Right cardiac atrium (tissue), 5 donors: ENCODE measurements around the gene AP1G2. TPM values are rescaled to one million over a fixed set of nuclear protein-coding genes. Genes with fewer than 3 reads are reported as not detected.

Experiments used
- ATAC-seq, 2 donors: fragments of 200-7000 bp; cut with Tn5 transposase; one replicate each; pipeline versions ENCODE4 v1.8.0 to v1.9.1; 2020; ENCODE audit warnings: moderate library complexity in 2 of 2, mild to moderate bottlenecking in 1 of 2
- DNase-seq, 3 donors: peaks; one replicate each; pipeline ENCODE4 v3.0.0-alpha.2; 2020
- H3K27ac ChIP-seq: one replicate; pipeline ENCODE4 v1.5.1; 2013; ENCODE audit warnings: mild to moderate bottlenecking, low read length, control low read depth, moderate library complexity
- H3K27me3 ChIP-seq: one replicate; pipeline ENCODE4 v1.6.1; 2013; ENCODE audit not compliant: control insufficient read depth, insufficient read depth
- H3K4me1 ChIP-seq: one replicate; pipeline ENCODE4 v1.6.1; 2013; ENCODE audit warnings: low read length; ENCODE audit not compliant: control insufficient read depth, insufficient read depth
- H3K4me3 ChIP-seq: one replicate; pipeline ENCODE4 v1.5.1; 2013; ENCODE audit warnings: low read length, control low read depth
- H3K9me3 ChIP-seq: one replicate; pipeline ENCODE4 v1.6.1; 2013; ENCODE audit warnings: low read length; ENCODE audit not compliant: control insufficient read depth
- WGBS: extraction: QIAGEN DNeasy Blood & Tissue Kit; methylation state at CpG from one replicate; pipeline ENCODE4 v1.1.7; 2013; 5-methylcytosine and 5-hydroxymethylcytosine counted together
- intact Hi-C, 4 donors: fragments of 100-400 bp; cut with DNase I; formaldehyde crosslinking; loops; one replicate each; pipeline versions ENCODE4 v1.11.0 to v1.14.0; 2022 to 2023
- polyA plus RNA-seq: library from polyadenylated mRNA; stranded (reverse); fragments of 200-250 nt; gene quantifications from one replicate; pipeline ENCODE4 v1.2.3, GENCODE V29; 2013
- total RNA-seq, 4 donors: library from RNA; stranded (reverse); fragmentation: NEBNext Ultra II Directional; extraction: Animal tissue kit (Norgen Biotek cat#: 25700); gene quantifications; one replicate each; pipeline ENCODE4 v1.2.1, GENCODE V29; 2021
- donor health status: healthy with polysubstance abuse.
- donor health status: DM: no; HTN: yes; CAD: no.
- donor health status: DM: no; HTN: no; CAD: no.
- donor health status: DM: no; HTN: yes; CAD: no; lungs with severe emphysema.
- donor health status: DM: yes; HTN: yes; CAD: no.

Gene AP1G2
- total and polyA plus RNA-seq, 5 donors, result 12.9 to 17.9 (median 14.0) TPM

- H3K27me3 ChIP-seq, result no peaks in the 10 kb centered on the region
- ATAC-seq, result peak; percentile 94
- H3K27ac ChIP-seq, result peak within 1 kb of the TSS; percentile 99
- intact Hi-C loops, result loop anchor here in 1 of 4 donors (5.0 kb wide), 1 partner anchor 79 kb away; no protein-coding TSS in a partner anchor
- H3K9me3 ChIP-seq, result no peaks in the 10 kb centered on the region
- under 1% methylated on average over 54 of the region's 54 CpGs for WGBS
- peak within 1 kb of the TSS; percentile 74 for H3K4me3 ChIP-seq
- DNase-seq, result peak; percentile 96 to 98 (median 96)
- peaks cover 7% of the 10 kb centered on the region for H3K4me1 ChIP-seq
These were observed 11.5 kb downstream of the AP1G2 start, which contains the start of gene THTPA for GRCh38 chr14:23555882-23556699. THTPA (plus strand) TSS chr14:23556271; CDS start chr14:23556758, 487 bp downstream.

GRCh38 chr14:23555533-23555881 lies 12.1 kb downstream of the AP1G2 start:
- H3K27me3 ChIP-seq, result no peaks in the 10 kb centered on the region
- WGBS, result 2% methylated on average over 14 of the region's 14 CpGs

GRCh38 chr14:23551266-23552028 lies 16.1 kb downstream of the AP1G2 start, which contains the start of gene ZFHX2:
ZFHX2 (minus strand) TSS chr14:23551765; CDS start chr14:23535325, 16,440 bp downstream.
- DNase-seq (peak; percentile 78 to 92 (median 90)), ATAC-seq (peak; percentile 80 to 81)
- Histone ChIP-seq H3K27me3 (no peaks in the 10 kb centered on the region), H3K27ac (peak within 1 kb of the TSS; percentile 66), H3K9me3 (no peaks in the 10 kb centered on the region), H3K4me1 (peaks cover 3% of the 10 kb centered on the region), H3K4me3 (peak within 1 kb of the TSS; percentile 54)
- WGBS, result under 1% methylated on average over 49 of the region's 49 CpGs
- intact Hi-C loops, result no loop called here

More at GRCh38 chr14:23555533-23555881, 12.1 kb downstream of the AP1G2 start:
- no peaks in the 10 kb centered on the region for H3K9me3 ChIP-seq
- H3K27ac ChIP-seq, result peak overlapping the region; percentile 99
- peaks cover 8% of the 10 kb centered on the region for H3K4me1 ChIP-seq
- intact Hi-C loops, result loop anchor here in 1 of 4 donors (5.0 kb wide), 1 partner anchor 78 kb away; no protein-coding TSS in a partner anchor
- H3K4me3 ChIP-seq, result peak overlapping the region; percentile 74
- no peak for ATAC-seq
- DNase-seq, result no peak

GRCh38 chr14:23550812-23551265 lies 16.8 kb downstream of the AP1G2 start:
- intact Hi-C loops, result no loop called here
- peak in 1 of 3 donors; percentile 73 for DNase-seq
- ATAC-seq, result peak; percentile 27 to 29

GRCh38 chr14:23550131-23550811 lies 17.3 kb downstream of the AP1G2 start:
- H3K4me3 ChIP-seq, result peak overlapping the region; percentile 54
- peaks cover 11% of the 10 kb centered on the region for H3K4me1 ChIP-seq
- H3K9me3 ChIP-seq, result no peaks in the 10 kb centered on the region
- ATAC-seq (peak in 1 of 2 donors; percentile 6), DNase-seq (no peak)
- H3K27me3 ChIP-seq, result no peaks in the 10 kb centered on the region
- intact Hi-C loops, result no loop called here
- 39% methylated on average over 12 of the region's 12 CpGs for WGBS
- H3K27ac ChIP-seq, result no peak overlapping the region

More at GRCh38 chr14:23550812-23551265, 16.8 kb downstream of the AP1G2 start:
- WGBS, result under 1% methylated on average over 37 of the region's 37 CpGs
- peak overlapping the region; percentile 54 for H3K4me3 ChIP-seq
- H3K27ac ChIP-seq, result no peak overlapping the region
- H3K9me3 ChIP-seq, result no peaks in the 10 kb centered on the region
- peaks cover 5% of the 10 kb centered on the region for H3K4me1 ChIP-seq
- H3K27me3 ChIP-seq, result no peaks in the 10 kb centered on the region

GRCh38 chr14:23548351-23549318 lies 19.0 kb downstream of the AP1G2 start:
- intact Hi-C loops, result loop anchor here in 1 of 4 donors (10.0 kb wide), 1 partner anchor 224 kb away; the partner anchor contains the start of gene PABPN1
- H3K4me1 ChIP-seq, result peaks cover 13% of the 10 kb centered on the region
- DNase-seq, result no peak
- H3K27ac ChIP-seq, result no peak overlapping the region
- 52% methylated on average over 18 of the region's 18 CpGs for WGBS
- no peaks in the 10 kb centered on the region for H3K9me3 ChIP-seq
- H3K4me3 ChIP-seq, result no peak overlapping the region
- no peak for ATAC-seq
- no peaks in the 10 kb centered on the region for H3K27me3 ChIP-seq

GRCh38 chr14:23547924-23548323 lies 19.7 kb downstream of the AP1G2 start:
- H3K9me3 ChIP-seq, result no peaks in the 10 kb centered on the region
- ATAC-seq (no peak), DNase-seq (no peak)
- 73% methylated on average over 2 of the region's 2 CpGs for WGBS
- H3K27ac ChIP-seq, result no peak overlapping the region
- intact Hi-C loops, result loop anchor here in 1 of 4 donors (10.0 kb wide), 1 partner anchor 223 kb away; the partner anchor contains the start of gene PABPN1
- no peak overlapping the region for H3K4me3 ChIP-seq
- no peaks in the 10 kb centered on the region for H3K27me3 ChIP-seq
- peaks cover 13% of the 10 kb centered on the region for H3K4me1 ChIP-seq

GRCh38 chr14:23546450-23547035 lies 21.0 kb downstream of the AP1G2 start:
- 71% methylated on average over 10 of the region's 10 CpGs for WGBS
- Histone ChIP-seq H3K27me3 (no peaks in the 10 kb centered on the region), H3K9me3 (no peaks in the 10 kb centered on the region), H3K4me1 (peaks cover 13% of the 10 kb centered on the region), H3K27ac (no peak overlapping the region), H3K4me3 (no peak overlapping the region)
- ATAC-seq, result no peak
- intact Hi-C loops, result loop anchor here in 1 of 4 donors (10.0 kb wide), 1 partner anchor 222 kb away; the partner anchor contains the start of gene PABPN1
- no peak for DNase-seq

- peaks cover 13% of the 10 kb centered on the region for H3K4me1 ChIP-seq
- no peaks in the 10 kb centered on the region for H3K27me3 ChIP-seq
- ATAC-seq (no peak), DNase-seq (no peak)
- 74% methylated on average over 4 of the region's 4 CpGs for WGBS
- H3K9me3 ChIP-seq, result no peaks in the 10 kb centered on the region
- H3K27ac ChIP-seq, result peak overlapping the region; percentile 70
- intact Hi-C loops, result loop anchor here in 1 of 4 donors (10.0 kb wide), 1 partner anchor 221 kb away; the partner anchor contains the start of gene PABPN1
- no peak overlapping the region for H3K4me3 ChIP-seq
These were observed 21.7 kb downstream of the AP1G2 start for GRCh38 chr14:23545740-23546365.
